HEK293 (cell line): ENCODE measurements around the gene CEACAM4.

ENCODE experiments used
- CTCF ChIA-PET: fragments of 350-600 bp; formaldehyde crosslinking; extraction: SDS; loops from one replicate; lab custom pipeline; 2021; ENCODE audit warnings: antibody characterized with exemption; lab: Yijun Ruan, JAX
- POLR2A ChIA-PET: fragments of 300-600 bp; formaldehyde crosslinking; extraction: SDS; loops from one replicate; lab custom pipeline; 2020; ENCODE audit warnings: antibody characterized with exemption, inconsistent platforms; lab: Yijun Ruan, JAX
- H3K27ac ChIP-seq: fragments of 200-500 bp; sonication (Bioruptor generic); 2 replicates; pipeline ENCODE4 v1.5.1; 2014; ENCODE audit warnings: low read depth, low read length, control low read depth, inconsistent platforms; ENCODE audit errors: extremely low read depth
- H3K36me3 ChIP-seq, 2 experiments: fragments of 200-500 bp in 1 of 2; sonication (Bioruptor generic) in 1 of 2; 1 replicate in 1 of 2; 2 replicates in 1 of 2; pipeline ENCODE4 v1.5.1; 2014 to 2017; ENCODE audit warnings: inconsistent platforms in 2 of 2, low read length in 2 of 2; ENCODE audit not compliant: control insufficient read depth in 2 of 2, insufficient read depth in 1 of 2
- H3K4me1 ChIP-seq: fragments of 200-500 bp; sonication (Bioruptor generic); 2 replicates; pipeline ENCODE4 v1.5.1; 2014; ENCODE audit warnings: mild to moderate bottlenecking, low read length, inconsistent platforms; ENCODE audit not compliant: control insufficient read depth, insufficient read depth
- H3K4me3 ChIP-seq: 2 replicates; pipeline ENCODE4 v1.5.1; 2011; ENCODE audit warnings: low read depth, mild to moderate bottlenecking, control low read depth, low read length, moderate library complexity
- H3K9me3 ChIP-seq: fragments of 200-500 bp; sonication (Bioruptor generic); 2 replicates; pipeline ENCODE4 v1.5.1; 2014; ENCODE audit warnings: low read depth, low read length, inconsistent platforms; ENCODE audit not compliant: control insufficient read depth, insufficient read depth
- BCL11B ChIP-seq: fragments of 450-650 bp; formaldehyde crosslinking; IDR thresholded peaks from 2 replicates; pipeline ENCODE4 v1.5.1; 2016; ENCODE audit warnings: low read depth, missing biosample characterization, missing genetic modification characterization
- KLF1 ChIP-seq: fragments of 450-650 bp; formaldehyde crosslinking; IDR thresholded peaks from 2 replicates; pipeline ENCODE4 v1.5.1; 2016; ENCODE audit warnings: missing biosample characterization, missing genetic modification characterization
- PRDM1 ChIP-seq: fragments of 450-650 bp; formaldehyde crosslinking; IDR thresholded peaks from 2 replicates; pipeline ENCODE4; 2016; ENCODE audit warnings: missing biosample characterization, missing genetic modification characterization
- PRDM2 ChIP-seq: fragments of 450-650 bp; formaldehyde crosslinking; IDR thresholded peaks from 2 replicates; pipeline ENCODE4 v1.5.1; 2016; ENCODE audit warnings: missing biosample characterization, missing genetic modification characterization, borderline replicate concordance
- PRDM6 ChIP-seq: fragments of 450-650 bp; formaldehyde crosslinking; IDR thresholded peaks from 2 replicates; pipeline ENCODE4 v1.5.1; 2017; ENCODE audit warnings: missing biosample characterization, missing genetic modification characterization
- SCRT1 ChIP-seq: fragments of 450-650 bp; formaldehyde crosslinking; IDR thresholded peaks from 2 replicates; pipeline ENCODE4 v1.5.1; 2016; ENCODE audit warnings: missing biosample characterization, missing genetic modification characterization, borderline replicate concordance
- WT1 ChIP-seq: fragments of 450-650 bp; formaldehyde crosslinking; IDR thresholded peaks from 2 replicates; pipeline ENCODE4 v1.5.1; 2016; ENCODE audit warnings: missing biosample characterization, missing genetic modification characterization
- ZBTB17 ChIP-seq: fragments of 450-650 bp; formaldehyde crosslinking; IDR thresholded peaks from 2 replicates; pipeline ENCODE4 v1.5.1; 2016; ENCODE audit warnings: missing biosample characterization, missing genetic modification characterization
- ZNF132 ChIP-seq: fragments of 450-650 bp; formaldehyde crosslinking; IDR thresholded peaks from 2 replicates; pipeline ENCODE4 v1.5.1; 2017; ENCODE audit warnings: missing biosample characterization, missing genetic modification characterization, borderline replicate concordance
- ZNF174 ChIP-seq: fragments of 450-650 bp; formaldehyde crosslinking; IDR thresholded peaks from 2 replicates; pipeline ENCODE4 v1.5.0; 2017; ENCODE audit warnings: missing biosample characterization, mild to moderate bottlenecking, missing genetic modification characterization
- ZNF18 ChIP-seq: fragments of 450-650 bp; formaldehyde crosslinking; IDR thresholded peaks from 2 replicates; pipeline ENCODE4 v1.5.1; 2016; ENCODE audit warnings: missing biosample characterization, missing genetic modification characterization
- ZNF221 ChIP-seq: fragments of 450-650 bp; formaldehyde crosslinking; IDR thresholded peaks from 2 replicates; pipeline ENCODE4 v1.5.1; 2017; ENCODE audit warnings: missing biosample characterization, missing genetic modification characterization, borderline replicate concordance
- ZNF24 ChIP-seq: fragments of 450-650 bp; formaldehyde crosslinking; IDR thresholded peaks from 2 replicates; pipeline ENCODE4 v1.5.1; 2016; ENCODE audit warnings: missing biosample characterization, missing genetic modification characterization
- ZNF248 ChIP-seq: fragments of 450-650 bp; formaldehyde crosslinking; IDR thresholded peaks from 2 replicates; pipeline ENCODE4 v1.5.1; 2017; ENCODE audit warnings: missing biosample characterization, missing genetic modification characterization
- ZNF324 ChIP-seq: fragments of 450-650 bp; formaldehyde crosslinking; IDR thresholded peaks from 2 replicates; pipeline ENCODE4 v1.5.1; 2016; ENCODE audit warnings: missing biosample characterization, missing genetic modification characterization
- ZNF362 ChIP-seq: fragments of 450-650 bp; formaldehyde crosslinking; IDR thresholded peaks from 2 replicates; pipeline ENCODE4 v1.5.1; 2016; ENCODE audit warnings: missing biosample characterization, missing genetic modification characterization
- ZNF501 ChIP-seq: fragments of 450-650 bp; formaldehyde crosslinking; IDR thresholded peaks from 2 replicates; pipeline ENCODE4 v1.5.1; 2016; ENCODE audit warnings: missing biosample characterization, missing genetic modification characterization
- ZNF548 ChIP-seq: fragments of 450-650 bp; formaldehyde crosslinking; IDR thresholded peaks from 2 replicates; pipeline ENCODE4 v1.5.1; 2016; ENCODE audit warnings: missing biosample characterization, missing genetic modification characterization
- ZNF561 ChIP-seq: fragments of 450-650 bp; IDR thresholded peaks from 2 replicates; pipeline ENCODE4 v1.5.1; 2018; ENCODE audit warnings: missing biosample characterization, missing genetic modification characterization, borderline replicate concordance
- ZNF704 ChIP-seq: fragments of 450-650 bp; formaldehyde crosslinking; IDR thresholded peaks from 2 replicates; pipeline ENCODE4 v1.5.1; 2016; ENCODE audit warnings: missing biosample characterization, missing genetic modification characterization

The CEACAM4 gene

GRCh38 chr19:41615207-41615606 is 11.7 kb downstream of the CEACAM4 start:
- CTCF ChIA-PET: no interaction called here
- no peak overlapping the region for H3K27ac ChIP-seq

GRCh38 chr19:41612483-41612882 is 14.4 kb downstream of the CEACAM4 start:
- Histone ChIP-seq H3K4me3 (no peak overlapping the region), H3K36me3 (no peaks in the 10 kb centered on the region), H3K27ac (no peak overlapping the region), H3K9me3 (no peaks in the 10 kb centered on the region), H3K4me1 (no peaks in the 10 kb centered on the region)
- ChIA-PET POLR2A (no interaction called here), CTCF (interaction anchor here (1.0 to 1.3 kb wide), 2 partner anchors 10 to 15 kb away, joined by 3 read pairs; no protein-coding TSS in a partner anchor)
- TF ChIP-seq ZNF132 (no peak), ZNF324 (tag by site-specific recombination) (no peak), KLF1 (tag by site-specific recombination) (no peak), ZNF501 (tag by site-specific recombination) (no peak), ZNF704 (tag by site-specific recombination) (no peak), ZNF221 (tag by site-specific recombination) (no peak), ZNF248 (tag by site-specific recombination) (no peak), ZBTB17 (tag by site-specific recombination) (no peak), PRDM1 (tag by site-specific recombination) (no peak), PRDM6 (no peak), BCL11B (tag by site-specific recombination) (no peak), PRDM2 (tag by site-specific recombination) (no peak), ZNF561 (tag by site-specific recombination) (no peak)

More at GRCh38 chr19:41615207-41615606, 11.7 kb downstream of the CEACAM4 start:
- Histone ChIP-seq H3K4me3 (no peak overlapping the region), H3K36me3 (no peaks in the 10 kb centered on the region), H3K9me3 (no peaks in the 10 kb centered on the region), H3K4me1 (no peaks in the 10 kb centered on the region)
- POLR2A ChIA-PET: no interaction called here
- no peak for TF ChIP-seq WT1 (tag by site-specific recombination)
- TF ChIP-seq ZNF24 (tag by site-specific recombination): no peak
- no peak for TF ChIP-seq ZNF174 (tag by site-specific recombination)
- no peak for TF ChIP-seq ZNF18 (tag by site-specific recombination)
- TF ChIP-seq ZNF362 (tag by site-specific recombination): no peak
- TF ChIP-seq SCRT1 (tag by site-specific recombination): peak; percentile 95
- no peak for TF ChIP-seq ZNF548 (tag by site-specific recombination)
- TF ChIP-seq, all 188 proteins: peak for 1
